Right ventricle myocardium inferior (tissue), 1 donor: ENCODE results near the gene GEMIN5. TPM values are rescaled to one million over a fixed set of nuclear protein-coding genes. Genes with fewer than 3 reads are reported as not detected.
"Not testable (repeated sequence)": the region's sequence is repeated elsewhere in the genome, so short reads cannot be mapped to it uniquely, and the experiment has no call there.

ENCODE experiments used
- ATAC-seq: fragments of 200-7000 bp; cut with Tn5 transposase; one replicate; pipeline ENCODE4 v1.9.1; 2020; ENCODE audit warnings: mild to moderate bottlenecking, moderate library complexity
- DNase-seq: peaks from one replicate; pipeline ENCODE4 v3.0.0; 2021; ENCODE audit errors: missing footprints
- intact Hi-C: fragments of 100-400 bp; cut with DNase I; formaldehyde crosslinking; loops from one replicate; pipeline ENCODE4 v1.11.0; 2022
- long read RNA-seq: library from polyadenylated mRNA; unstranded; transcript quantifications from one replicate; pipeline ENCODE4 v2.0.0, GENCODE V29; 2021
- total RNA-seq: library from RNA; stranded (reverse); fragmentation: NEBNext Ultra II Directional; extraction: Animal tissue kit (Norgen Biotek cat#: 25700); gene quantifications from one replicate; pipeline ENCODE4 v1.2.1, GENCODE V29; 2021
- donor health status: DM: no; HTN: yes; CAD: no; lungs with severe emphysema.

GEMIN5 gene, protein sequence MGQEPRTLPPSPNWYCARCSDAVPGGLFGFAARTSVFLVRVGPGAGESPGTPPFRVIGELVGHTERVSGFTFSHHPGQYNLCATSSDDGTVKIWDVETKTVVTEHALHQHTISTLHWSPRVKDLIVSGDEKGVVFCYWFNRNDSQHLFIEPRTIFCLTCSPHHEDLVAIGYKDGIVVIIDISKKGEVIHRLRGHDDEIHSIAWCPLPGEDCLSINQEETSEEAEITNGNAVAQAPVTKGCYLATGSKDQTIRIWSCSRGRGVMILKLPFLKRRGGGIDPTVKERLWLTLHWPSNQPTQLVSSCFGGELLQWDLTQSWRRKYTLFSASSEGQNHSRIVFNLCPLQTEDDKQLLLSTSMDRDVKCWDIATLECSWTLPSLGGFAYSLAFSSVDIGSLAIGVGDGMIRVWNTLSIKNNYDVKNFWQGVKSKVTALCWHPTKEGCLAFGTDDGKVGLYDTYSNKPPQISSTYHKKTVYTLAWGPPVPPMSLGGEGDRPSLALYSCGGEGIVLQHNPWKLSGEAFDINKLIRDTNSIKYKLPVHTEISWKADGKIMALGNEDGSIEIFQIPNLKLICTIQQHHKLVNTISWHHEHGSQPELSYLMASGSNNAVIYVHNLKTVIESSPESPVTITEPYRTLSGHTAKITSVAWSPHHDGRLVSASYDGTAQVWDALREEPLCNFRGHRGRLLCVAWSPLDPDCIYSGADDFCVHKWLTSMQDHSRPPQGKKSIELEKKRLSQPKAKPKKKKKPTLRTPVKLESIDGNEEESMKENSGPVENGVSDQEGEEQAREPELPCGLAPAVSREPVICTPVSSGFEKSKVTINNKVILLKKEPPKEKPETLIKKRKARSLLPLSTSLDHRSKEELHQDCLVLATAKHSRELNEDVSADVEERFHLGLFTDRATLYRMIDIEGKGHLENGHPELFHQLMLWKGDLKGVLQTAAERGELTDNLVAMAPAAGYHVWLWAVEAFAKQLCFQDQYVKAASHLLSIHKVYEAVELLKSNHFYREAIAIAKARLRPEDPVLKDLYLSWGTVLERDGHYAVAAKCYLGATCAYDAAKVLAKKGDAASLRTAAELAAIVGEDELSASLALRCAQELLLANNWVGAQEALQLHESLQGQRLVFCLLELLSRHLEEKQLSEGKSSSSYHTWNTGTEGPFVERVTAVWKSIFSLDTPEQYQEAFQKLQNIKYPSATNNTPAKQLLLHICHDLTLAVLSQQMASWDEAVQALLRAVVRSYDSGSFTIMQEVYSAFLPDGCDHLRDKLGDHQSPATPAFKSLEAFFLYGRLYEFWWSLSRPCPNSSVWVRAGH (N-terminal part only)
- 13.0 TPM for total RNA-seq
- long read RNA-seq, full-length matches to known transcripts, result 4 of 8 reads
- long read RNA-seq, partial matches to known transcripts, result 4 of 8 reads
- long read RNA-seq, other reads (novel, unspliced or antisense), result 0 of 8 reads

DNA sequence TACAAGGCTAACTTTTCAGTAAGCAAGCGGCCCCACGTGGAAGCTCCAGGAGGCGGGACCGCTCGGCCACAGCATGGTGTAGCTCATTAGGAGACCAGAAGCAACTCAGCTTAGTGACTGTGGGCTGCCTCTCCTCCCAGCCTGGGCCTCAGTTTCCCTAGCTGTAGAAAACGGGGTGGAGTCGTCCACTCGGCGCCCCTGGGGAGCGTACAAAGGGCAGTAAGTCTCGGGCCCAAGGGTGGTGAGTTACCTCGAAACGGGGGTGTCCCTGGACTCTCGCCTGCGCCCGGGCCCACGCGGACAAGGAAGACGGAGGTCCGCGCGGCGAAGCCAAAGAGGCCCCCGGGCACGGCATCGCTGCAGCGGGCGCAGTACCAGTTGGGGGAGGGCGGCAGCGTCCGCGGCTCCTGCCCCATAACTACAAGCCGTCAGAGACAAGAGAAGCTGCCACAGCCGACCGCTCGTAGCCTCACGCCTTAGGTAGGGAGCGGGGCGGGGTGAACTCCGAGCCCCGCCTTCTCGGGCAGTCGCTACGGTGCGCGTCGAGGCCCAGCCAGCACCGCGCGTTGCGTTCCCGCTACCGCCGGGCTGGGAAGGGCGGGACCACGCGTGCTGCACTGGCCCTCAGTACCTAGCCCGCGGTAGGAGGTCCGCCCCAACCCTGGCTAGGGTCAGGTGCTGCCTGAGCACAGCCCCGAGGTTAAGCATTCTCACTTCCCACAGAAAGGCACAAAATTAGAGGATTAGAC, at the start of gene GEMIN5:
TSS of gene GEMIN5 (minus strand) at position 494 of the 749 bp plus-strand sequence. CDS start at position 416, 78 bp downstream.
- DNase-seq (peak; percentile 92), ATAC-seq (peak; percentile 96)
- intact Hi-C loops, result loop anchor here (5.0 kb wide), 1 partner anchor 81 kb away; the partner anchor contains the start of gene CNOT8

- DNase-seq (no peak), ATAC-seq (no peak)
- intact Hi-C loops, result no loop called here
These were observed 48.1 kb upstream of the GEMIN5 start for GRCh38 chr5:154986151-154986550.

- intact Hi-C loops, result no loop called here
- no peak for ATAC-seq
- DNase-seq, result no peak
These were observed 47.0 kb upstream of the GEMIN5 start for GRCh38 chr5:154984946-154985516.

DNA sequence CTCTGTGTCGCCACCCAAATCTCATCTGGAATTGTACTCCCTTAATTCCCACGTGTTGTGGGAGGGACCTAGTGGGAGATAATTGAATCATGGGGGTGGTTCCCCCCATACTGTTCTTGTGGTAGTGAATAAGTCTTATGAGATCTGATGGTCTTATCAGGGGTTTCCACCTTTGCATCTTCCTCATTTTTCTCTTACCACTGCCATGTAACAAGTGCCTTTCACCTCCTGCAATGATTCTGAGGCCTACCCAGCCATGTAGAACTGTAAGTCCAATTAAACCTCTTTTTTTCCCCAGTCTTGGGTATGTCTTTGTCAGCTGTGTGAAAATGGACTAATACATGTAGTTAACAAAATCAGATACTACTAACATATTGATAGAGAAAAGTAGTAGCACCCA, 40.3 kb upstream of the GEMIN5 start:
- not testable (repeated sequence) for ATAC-seq, DNase-seq
- intact Hi-C loops, result loop anchor here (10.0 kb wide), 1 partner anchor 507 kb away; no protein-coding TSS in a partner anchor

DNA sequence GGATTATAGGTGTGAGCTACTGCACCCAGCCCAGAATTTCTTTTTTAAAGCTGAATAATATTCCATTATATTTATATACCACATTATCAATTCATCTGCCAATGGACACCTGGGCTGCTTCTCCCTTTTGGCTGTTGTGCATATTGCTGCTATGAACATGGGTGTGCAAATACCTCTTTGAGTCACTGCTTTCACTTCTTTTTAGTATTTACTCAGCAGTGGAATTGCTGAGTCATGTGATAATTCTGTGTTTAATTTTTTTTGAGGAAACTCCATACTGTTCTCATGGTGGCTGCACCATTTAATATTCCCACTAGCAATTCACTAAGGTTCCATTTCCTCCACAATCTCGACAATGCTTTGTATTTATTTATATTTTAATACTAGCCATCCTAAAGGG, 39.4 kb upstream of the GEMIN5 start:
- no peak for ATAC-seq
- no peak for DNase-seq
- intact Hi-C loops, result loop anchor here (10.0 kb wide), 1 partner anchor 507 kb away; no protein-coding TSS in a partner anchor

GRCh38 chr5:154976082-154976481, 38.1 kb upstream of the GEMIN5 start:
- not testable (repeated sequence) for DNase-seq, ATAC-seq
- intact Hi-C loops, result loop anchor here (10.0 kb wide), 1 partner anchor 509 kb away; no protein-coding TSS in a partner anchor

DNA sequence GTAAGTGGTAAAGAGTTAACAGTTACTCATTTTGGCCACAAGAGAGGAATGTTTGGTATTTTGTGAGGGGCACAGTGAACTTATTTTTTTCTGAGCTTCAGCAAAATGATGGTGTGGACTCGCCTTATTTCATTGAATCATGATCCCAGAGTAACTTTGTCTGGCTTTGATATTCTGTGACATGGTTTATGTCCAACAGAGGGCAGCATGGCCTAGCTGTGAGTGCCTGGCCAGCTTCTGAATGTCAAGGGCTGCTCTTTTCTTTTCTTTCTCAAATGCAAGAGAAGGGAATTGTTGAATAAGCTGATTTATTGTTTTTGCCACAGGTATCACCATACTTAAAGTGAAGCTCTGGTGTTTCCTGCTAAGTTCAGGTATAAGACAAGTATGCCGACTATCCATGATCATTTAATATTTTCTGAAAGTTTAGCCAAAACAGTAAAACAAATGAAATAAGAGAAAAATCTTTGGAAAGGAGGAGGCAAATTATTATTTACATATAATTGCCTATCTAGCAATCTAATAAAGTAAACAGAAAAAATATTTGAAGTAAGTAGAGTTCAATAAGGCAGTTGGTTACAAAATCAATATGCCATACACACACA, 34.6 kb upstream of the GEMIN5 start:
- ATAC-seq, result peak; percentile 52
- intact Hi-C loops, result loop anchor here (1.0 to 10.0 kb wide), 5 partner anchors 118 to 512 kb away; no protein-coding TSS in a partner anchor
- DNase-seq, result no peak

GRCh38 chr5:154971501-154971900, 33.5 kb upstream of the GEMIN5 start:
- ATAC-seq, result no peak
- no peak for DNase-seq
- intact Hi-C loops, result loop anchor here (10.0 kb wide), 1 partner anchor 513 kb away; no protein-coding TSS in a partner anchor

DNA sequence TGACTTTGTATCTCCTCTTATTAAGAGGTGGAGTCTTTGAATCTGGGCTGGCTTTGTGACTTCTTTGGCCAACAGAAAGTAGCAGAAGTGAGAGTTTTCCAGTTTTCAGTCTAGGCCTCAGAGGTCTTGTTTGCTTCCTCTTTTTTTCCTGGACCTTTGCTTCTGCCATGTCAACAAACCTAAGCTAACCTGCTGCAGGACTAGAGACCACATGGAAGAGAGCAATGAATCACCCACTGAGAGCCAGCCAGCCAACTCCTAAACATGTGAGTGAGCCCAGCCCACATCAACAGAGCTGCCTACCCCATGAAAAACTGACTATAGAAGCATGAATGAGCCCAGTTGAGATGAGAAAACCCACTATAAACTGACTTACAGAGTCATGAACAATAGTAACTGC, 32.7 kb upstream of the GEMIN5 start:
- intact Hi-C loops, result loop anchor here (10.0 kb wide), 1 partner anchor 514 kb away; no protein-coding TSS in a partner anchor
- ATAC-seq, result no peak
- DNase-seq, result no peak

DNA sequence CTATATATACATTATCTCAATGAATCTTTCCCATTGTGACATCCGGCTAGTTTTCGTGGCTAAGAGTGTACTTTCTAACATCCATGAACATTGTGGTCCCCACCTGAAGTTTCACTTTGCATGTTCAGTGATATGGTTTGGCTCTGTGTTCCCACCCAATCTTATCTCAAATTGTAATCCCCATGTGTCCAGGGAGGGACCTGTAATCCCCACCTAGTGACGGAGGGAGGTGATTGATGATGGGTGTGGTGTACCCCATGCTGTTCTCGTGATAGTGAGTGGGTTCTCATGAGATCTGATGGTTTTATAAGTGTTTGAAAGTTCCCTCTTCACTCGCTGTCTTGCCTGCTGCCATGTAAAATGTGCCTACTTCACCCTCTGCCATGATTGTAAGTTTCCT, 30.9 kb upstream of the GEMIN5 start:
- no peak for DNase-seq
- intact Hi-C loops, result no loop called here
- no peak for ATAC-seq

- ATAC-seq, result no peak
- intact Hi-C loops, result no loop called here
These were observed 29.5 kb upstream of the GEMIN5 start for GRCh38 chr5:154967421-154968024.

DNA sequence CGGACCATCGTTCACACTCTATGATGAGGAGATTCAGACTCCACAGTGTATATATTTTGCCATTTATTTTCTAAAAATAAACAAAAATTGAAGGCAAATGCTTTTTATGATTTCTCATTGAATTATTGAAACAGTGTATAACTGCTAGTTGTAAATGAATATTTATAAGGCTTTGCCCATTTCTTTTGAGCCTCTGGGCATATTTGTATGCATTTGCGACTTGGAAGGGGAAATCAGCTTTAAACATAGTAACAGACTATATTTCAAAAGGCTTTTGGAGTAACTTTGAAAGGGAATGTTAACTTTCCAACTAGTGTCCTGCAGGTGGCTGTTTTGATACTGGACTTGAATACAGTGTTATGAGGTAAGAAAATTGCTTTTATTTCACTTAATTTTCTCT, 28.9 kb upstream of the GEMIN5 start:
- ATAC-seq (no peak), DNase-seq (no peak)
- intact Hi-C loops, result no loop called here

More at GRCh38 chr5:154967421-154968024, 29.5 kb upstream of the GEMIN5 start:
- no peak for DNase-seq

DNA sequence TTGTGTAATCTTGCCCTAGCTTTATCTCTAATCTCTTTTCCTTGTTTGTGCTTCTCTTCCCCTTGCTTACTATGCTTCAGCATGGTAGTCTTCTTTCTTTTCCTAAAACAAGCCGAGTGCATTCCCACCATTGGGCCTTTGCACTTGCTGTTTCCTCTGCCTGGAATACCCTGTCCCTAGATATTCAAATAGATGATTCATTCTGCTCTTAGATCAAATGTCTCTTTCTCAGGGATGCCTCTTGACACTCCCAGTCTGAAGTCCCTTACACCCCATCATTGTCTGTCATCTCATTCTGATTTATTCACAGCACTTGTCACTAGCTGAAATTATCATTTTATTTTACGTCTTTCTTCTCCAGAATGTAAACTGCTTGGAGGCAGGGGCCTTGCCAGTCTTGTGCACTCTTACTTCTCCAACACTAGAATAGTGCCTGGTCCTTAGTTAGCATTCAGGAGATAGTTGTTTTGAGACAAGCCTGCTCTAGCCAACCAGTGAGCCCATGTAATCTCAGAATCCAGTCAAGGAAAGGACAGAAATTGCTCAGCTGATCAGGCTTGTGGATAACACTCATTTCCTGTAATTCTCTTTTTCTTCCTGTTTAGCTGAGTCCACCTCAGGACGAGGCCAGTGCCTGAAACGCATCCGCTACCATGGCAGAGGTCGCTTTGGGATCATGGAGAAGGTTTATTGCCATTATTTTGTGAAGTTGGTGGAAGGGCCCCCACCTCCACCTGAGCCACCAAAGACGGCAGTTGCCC, 28.2 kb upstream of the GEMIN5 start:
- intact Hi-C loops, result no loop called here
- ATAC-seq (no peak), DNase-seq (no peak)

DNA sequence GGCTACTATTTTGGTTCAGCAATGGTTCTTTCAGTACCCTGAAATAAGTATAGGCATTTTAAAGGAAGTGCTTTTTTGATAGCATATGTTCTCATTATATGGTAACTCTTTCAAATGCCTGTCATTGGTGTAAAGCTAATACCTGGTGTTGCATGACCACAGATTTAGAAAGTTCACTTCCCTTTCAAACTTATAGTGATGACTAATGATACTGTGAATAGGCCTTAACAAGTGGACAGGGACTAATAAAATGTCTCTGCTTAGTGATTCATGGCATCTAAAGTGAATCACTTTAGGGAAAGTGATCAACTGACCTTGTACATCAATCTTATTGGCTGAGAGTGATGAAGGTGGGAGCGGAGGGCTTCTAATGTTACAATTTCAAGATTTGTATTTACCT, 24.5 kb upstream of the GEMIN5 start:
- no peak for ATAC-seq
- intact Hi-C loops, result no loop called here
- no peak for DNase-seq

GRCh38 chr5:154956712-154957111, 18.7 kb upstream of the GEMIN5 start:
- ATAC-seq (no peak), DNase-seq (no peak)
- intact Hi-C loops, result no loop called here

DNA sequence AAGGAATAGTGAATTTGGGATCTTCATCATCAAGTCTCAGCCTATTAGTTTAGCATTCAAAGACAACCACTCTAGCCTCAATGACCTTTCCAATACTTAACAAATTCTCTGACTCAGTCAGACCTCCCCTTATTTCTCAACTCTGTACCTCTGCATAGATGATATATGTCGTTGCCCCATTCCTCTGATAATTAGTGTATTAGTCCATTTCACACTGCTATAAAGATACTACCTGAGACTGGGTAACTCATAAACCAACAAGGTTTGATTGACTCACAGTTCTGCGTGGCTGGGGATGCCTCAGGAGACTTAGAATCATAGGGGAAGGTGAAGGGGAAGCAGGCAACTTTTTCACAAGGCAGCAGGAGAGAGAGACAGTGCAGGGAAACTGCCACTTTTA, 11.8 kb upstream of the GEMIN5 start:
- DNase-seq (no peak), ATAC-seq (no peak)
- intact Hi-C loops, result no loop called here
